HepG2 (cell line): ENCODE results near the gene TSPYL4. TPM values are rescaled to one million over a fixed set of nuclear protein-coding genes. Genes with fewer than 3 reads are reported as not detected.

Experiments
- NFE2L2 ChIP-seq: fragments of 150-350 bp; IDR thresholded peaks from 2 replicates; pipeline ENCODE4 v1.6.1; 2014; ENCODE audit warnings: low read length
- POGZ ChIP-seq: sonication (generic); formaldehyde crosslinking; IDR thresholded peaks from 2 replicates; pipeline ENCODE4 v1.4.0; 2020; ENCODE audit warnings: mild to moderate bottlenecking, missing genetic modification reagents
- RELA ChIP-seq: sonication (generic); formaldehyde crosslinking; IDR thresholded peaks from 2 replicates; pipeline ENCODE4 v1.4.0; 2020; ENCODE audit warnings: missing genetic modification reagents
- TARDBP ChIP-seq: sonication (generic); formaldehyde crosslinking; IDR thresholded peaks from 2 replicates; pipeline ENCODE4 v1.8.0; 2022; ENCODE audit warnings: mild to moderate bottlenecking, missing genetic modification reagents
- TGIF2 ChIP-seq: IDR thresholded peaks from 2 replicates; pipeline ENCODE4 v1.6.1; 2016; ENCODE audit warnings: control low read depth, missing compliant biosample characterization
- ZFP82 ChIP-seq: sonication (generic); formaldehyde crosslinking; IDR thresholded peaks from 2 replicates; pipeline ENCODE4 v1.5.1; 2020; ENCODE audit warnings: mild to moderate bottlenecking, missing genetic modification reagents, borderline replicate concordance
- ZNF530 ChIP-seq: sonication (generic); formaldehyde crosslinking; IDR thresholded peaks from 2 replicates; pipeline ENCODE4 v1.5.0; 2020; ENCODE audit warnings: low read depth, mild to moderate bottlenecking, missing genetic modification reagents
- ZSCAN31 ChIP-seq: sonication (generic); formaldehyde crosslinking; IDR thresholded peaks from 2 replicates; pipeline ENCODE4 v1.5.0; 2020; ENCODE audit warnings: low read depth, mild to moderate bottlenecking, missing genetic modification reagents
- polyA plus RNA-seq, 8 experiments: library from polyadenylated mRNA; depleted of rRNA in 3 of 8; stranded (reverse) in 7 of 8; unstranded in 1 of 8; fragments of >200 nt; fragmentation: Illumina TruSeq in 4 of 8; extraction: Trizol in 4 of 8; gene quantifications; 2 replicates each; pipeline versions ENCODE4 v1.2.1 to v1.2.3, GENCODE V29; 2011 to 2016; ENCODE audit warnings: low read depth in 4 of 8, missing spikeins in 1 of 8, mixed read lengths in 1 of 8; ENCODE audit not compliant: insufficient read depth in 1 of 8
- total RNA-seq, 5 experiments: library from RNA; depleted of rRNA; stranded (reverse); fragments of >200 nt; fragmentation: Illumina TruSeq; extraction: Trizol; gene quantifications; 2 replicates each; pipeline ENCODE4 v1.2.3, GENCODE V29; 2016; ENCODE audit warnings: low read depth in 1 of 5
- TF ChIP-seq, protein P1 (sequence below): sonication (generic); formaldehyde crosslinking; IDR thresholded peaks from 2 replicates; pipeline ENCODE4 v1.4.0; 2020; ENCODE audit warnings: mild to moderate bottlenecking, missing genetic modification reagents
- TF ChIP-seq, protein P2 (sequence below): sonication (generic); formaldehyde crosslinking; IDR thresholded peaks from 2 replicates; pipeline ENCODE4 v1.4.0; 2020; ENCODE audit warnings: low read depth, mild to moderate bottlenecking, missing genetic modification reagents
- TF ChIP-seq, protein P3 (sequence below): sonication (generic); formaldehyde crosslinking; IDR thresholded peaks from 2 replicates; pipeline ENCODE4 v1.5.0; 2020; ENCODE audit warnings: mild to moderate bottlenecking, missing genetic modification reagents
- TF ChIP-seq, protein P4 (sequence below): sonication (generic); formaldehyde crosslinking; IDR thresholded peaks from 2 replicates; pipeline ENCODE4 v1.5.0; 2020; ENCODE audit warnings: missing genetic modification reagents
- TF ChIP-seq, protein P5 (sequence below): sonication (generic); formaldehyde crosslinking; IDR thresholded peaks from 2 replicates; pipeline ENCODE4 v1.5.0; 2020; ENCODE audit warnings: mild to moderate bottlenecking, missing genetic modification reagents, moderate library complexity
- TF ChIP-seq, protein P6 (sequence below): sonication (generic); formaldehyde crosslinking; IDR thresholded peaks from 2 replicates; pipeline ENCODE4 v1.5.1; 2020; ENCODE audit warnings: mild to moderate bottlenecking, moderate library complexity, missing genetic modification reagents
- TF ChIP-seq, protein P7 (sequence below): sonication (generic); formaldehyde crosslinking; IDR thresholded peaks from 2 replicates; pipeline ENCODE4 v1.8.1; 2023; ENCODE audit warnings: mild to moderate bottlenecking, missing genetic modification reagents
- TF ChIP-seq, protein P8 (sequence below): IDR thresholded peaks from 2 replicates; pipeline ENCODE4 v1.6.1; 2018; ENCODE audit warnings: missing genetic modification reagents
- TF ChIP-seq, protein P9 (sequence below): sonication (generic); formaldehyde crosslinking; IDR thresholded peaks from 2 replicates; pipeline ENCODE4 v1.4.0; 2020; ENCODE audit warnings: missing genetic modification reagents

TSPYL4 gene
- total and polyA plus RNA-seq, 2 of the 13 experiments (the other 11 are each of a cell fraction or from before 2014, with no cell fraction given): 18.0 to 19.7 TPM

DNA sequence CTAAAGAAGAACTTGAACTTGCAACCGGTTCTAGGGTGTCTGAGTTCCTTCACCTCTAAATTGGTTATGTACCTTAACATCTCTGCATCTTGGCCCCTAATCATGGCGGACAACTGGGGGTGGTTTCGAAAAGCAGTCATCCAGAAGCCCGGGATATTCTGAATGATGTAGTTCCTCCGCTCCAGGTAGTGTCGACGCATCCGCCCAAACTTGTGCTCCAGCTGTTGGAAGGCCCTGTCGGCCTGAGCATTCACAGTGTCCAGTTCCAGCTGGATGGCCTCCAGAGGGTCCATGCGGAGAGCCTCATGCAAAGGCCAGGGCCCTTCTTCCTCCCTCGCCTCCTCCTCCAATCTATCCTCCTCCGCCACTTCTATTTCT, 25.0 kb upstream of the TSPYL4 start (continued):
- TF ChIP-seq ZFP82 (CRISPR knock-in tag): no peak
- TF ChIP-seq ZSCAN31 (CRISPR knock-in tag): no peak
- TF ChIP-seq TARDBP (CRISPR knock-in tag): no peak
- TF ChIP-seq, protein P1, sequence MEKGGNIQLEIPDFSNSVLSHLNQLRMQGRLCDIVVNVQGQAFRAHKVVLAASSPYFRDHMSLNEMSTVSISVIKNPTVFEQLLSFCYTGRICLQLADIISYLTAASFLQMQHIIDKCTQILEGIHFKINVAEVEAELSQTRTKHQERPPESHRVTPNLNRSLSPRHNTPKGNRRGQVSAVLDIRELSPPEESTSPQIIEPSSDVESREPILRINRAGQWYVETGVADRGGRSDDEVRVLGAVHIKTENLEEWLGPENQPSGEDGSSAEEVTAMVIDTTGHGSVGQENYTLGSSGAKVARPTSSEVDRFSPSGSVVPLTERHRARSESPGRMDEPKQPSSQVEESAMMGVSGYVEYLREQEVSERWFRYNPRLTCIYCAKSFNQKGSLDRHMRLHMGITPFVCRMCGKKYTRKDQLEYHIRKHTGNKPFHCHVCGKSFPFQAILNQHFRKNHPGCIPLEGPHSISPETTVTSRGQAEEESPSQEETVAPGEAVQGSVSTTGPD (CRISPR knock-in tag): peak; percentile 22; the same call in 1 of the 2 replicates
- TF ChIP-seq ZNF530 (CRISPR knock-in tag): no peak
- TF ChIP-seq, protein P2, sequence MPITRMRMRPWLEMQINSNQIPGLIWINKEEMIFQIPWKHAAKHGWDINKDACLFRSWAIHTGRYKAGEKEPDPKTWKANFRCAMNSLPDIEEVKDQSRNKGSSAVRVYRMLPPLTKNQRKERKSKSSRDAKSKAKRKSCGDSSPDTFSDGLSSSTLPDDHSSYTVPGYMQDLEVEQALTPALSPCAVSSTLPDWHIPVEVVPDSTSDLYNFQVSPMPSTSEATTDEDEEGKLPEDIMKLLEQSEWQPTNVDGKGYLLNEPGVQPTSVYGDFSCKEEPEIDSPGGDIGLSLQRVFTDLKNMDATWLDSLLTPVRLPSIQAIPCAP (CRISPR knock-in tag): no peak
- no peak for TF ChIP-seq NFE2L2
- TF ChIP-seq, protein P3, sequence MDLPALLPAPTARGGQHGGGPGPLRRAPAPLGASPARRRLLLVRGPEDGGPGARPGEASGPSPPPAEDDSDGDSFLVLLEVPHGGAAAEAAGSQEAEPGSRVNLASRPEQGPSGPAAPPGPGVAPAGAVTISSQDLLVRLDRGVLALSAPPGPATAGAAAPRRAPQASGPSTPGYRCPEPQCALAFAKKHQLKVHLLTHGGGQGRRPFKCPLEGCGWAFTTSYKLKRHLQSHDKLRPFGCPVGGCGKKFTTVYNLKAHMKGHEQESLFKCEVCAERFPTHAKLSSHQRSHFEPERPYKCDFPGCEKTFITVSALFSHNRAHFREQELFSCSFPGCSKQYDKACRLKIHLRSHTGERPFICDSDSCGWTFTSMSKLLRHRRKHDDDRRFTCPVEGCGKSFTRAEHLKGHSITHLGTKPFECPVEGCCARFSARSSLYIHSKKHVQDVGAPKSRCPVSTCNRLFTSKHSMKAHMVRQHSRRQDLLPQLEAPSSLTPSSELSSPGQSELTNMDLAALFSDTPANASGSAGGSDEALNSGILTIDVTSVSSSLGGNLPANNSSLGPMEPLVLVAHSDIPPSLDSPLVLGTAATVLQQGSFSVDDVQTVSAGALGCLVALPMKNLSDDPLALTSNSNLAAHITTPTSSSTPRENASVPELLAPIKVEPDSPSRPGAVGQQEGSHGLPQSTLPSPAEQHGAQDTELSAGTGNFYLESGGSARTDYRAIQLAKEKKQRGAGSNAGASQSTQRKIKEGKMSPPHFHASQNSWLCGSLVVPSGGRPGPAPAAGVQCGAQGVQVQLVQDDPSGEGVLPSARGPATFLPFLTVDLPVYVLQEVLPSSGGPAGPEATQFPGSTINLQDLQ (CRISPR knock-in tag): no peak
- TF ChIP-seq, protein P4, sequence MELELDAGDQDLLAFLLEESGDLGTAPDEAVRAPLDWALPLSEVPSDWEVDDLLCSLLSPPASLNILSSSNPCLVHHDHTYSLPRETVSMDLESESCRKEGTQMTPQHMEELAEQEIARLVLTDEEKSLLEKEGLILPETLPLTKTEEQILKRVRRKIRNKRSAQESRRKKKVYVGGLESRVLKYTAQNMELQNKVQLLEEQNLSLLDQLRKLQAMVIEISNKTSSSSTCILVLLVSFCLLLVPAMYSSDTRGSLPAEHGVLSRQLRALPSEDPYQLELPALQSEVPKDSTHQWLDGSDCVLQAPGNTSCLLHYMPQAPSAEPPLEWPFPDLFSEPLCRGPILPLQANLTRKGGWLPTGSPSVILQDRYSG: no peak
- TF ChIP-seq, protein P5, sequence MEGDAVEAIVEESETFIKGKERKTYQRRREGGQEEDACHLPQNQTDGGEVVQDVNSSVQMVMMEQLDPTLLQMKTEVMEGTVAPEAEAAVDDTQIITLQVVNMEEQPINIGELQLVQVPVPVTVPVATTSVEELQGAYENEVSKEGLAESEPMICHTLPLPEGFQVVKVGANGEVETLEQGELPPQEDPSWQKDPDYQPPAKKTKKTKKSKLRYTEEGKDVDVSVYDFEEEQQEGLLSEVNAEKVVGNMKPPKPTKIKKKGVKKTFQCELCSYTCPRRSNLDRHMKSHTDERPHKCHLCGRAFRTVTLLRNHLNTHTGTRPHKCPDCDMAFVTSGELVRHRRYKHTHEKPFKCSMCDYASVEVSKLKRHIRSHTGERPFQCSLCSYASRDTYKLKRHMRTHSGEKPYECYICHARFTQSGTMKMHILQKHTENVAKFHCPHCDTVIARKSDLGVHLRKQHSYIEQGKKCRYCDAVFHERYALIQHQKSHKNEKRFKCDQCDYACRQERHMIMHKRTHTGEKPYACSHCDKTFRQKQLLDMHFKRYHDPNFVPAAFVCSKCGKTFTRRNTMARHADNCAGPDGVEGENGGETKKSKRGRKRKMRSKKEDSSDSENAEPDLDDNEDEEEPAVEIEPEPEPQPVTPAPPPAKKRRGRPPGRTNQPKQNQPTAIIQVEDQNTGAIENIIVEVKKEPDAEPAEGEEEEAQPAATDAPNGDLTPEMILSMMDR (CRISPR knock-in tag): no peak
- peak; percentile 66; the same call in 1 of the 2 replicates for TF ChIP-seq TGIF2 (CRISPR knock-in tag)
- TF ChIP-seq, protein P6, sequence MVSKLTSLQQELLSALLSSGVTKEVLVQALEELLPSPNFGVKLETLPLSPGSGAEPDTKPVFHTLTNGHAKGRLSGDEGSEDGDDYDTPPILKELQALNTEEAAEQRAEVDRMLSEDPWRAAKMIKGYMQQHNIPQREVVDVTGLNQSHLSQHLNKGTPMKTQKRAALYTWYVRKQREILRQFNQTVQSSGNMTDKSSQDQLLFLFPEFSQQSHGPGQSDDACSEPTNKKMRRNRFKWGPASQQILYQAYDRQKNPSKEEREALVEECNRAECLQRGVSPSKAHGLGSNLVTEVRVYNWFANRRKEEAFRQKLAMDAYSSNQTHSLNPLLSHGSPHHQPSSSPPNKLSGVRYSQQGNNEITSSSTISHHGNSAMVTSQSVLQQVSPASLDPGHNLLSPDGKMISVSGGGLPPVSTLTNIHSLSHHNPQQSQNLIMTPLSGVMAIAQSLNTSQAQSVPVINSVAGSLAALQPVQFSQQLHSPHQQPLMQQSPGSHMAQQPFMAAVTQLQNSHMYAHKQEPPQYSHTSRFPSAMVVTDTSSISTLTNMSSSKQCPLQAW (CRISPR knock-in tag): no peak
- no peak; the same call in 1 of the 2 replicates for TF ChIP-seq RELA (CRISPR knock-in tag)
- TF ChIP-seq, protein P7, sequence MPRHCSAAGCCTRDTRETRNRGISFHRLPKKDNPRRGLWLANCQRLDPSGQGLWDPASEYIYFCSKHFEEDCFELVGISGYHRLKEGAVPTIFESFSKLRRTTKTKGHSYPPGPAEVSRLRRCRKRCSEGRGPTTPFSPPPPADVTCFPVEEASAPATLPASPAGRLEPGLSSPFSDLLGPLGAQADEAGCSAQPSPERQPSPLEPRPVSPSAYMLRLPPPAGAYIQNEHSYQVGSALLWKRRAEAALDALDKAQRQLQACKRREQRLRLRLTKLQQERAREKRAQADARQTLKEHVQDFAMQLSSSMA: no peak
- TF ChIP-seq, protein P8, sequence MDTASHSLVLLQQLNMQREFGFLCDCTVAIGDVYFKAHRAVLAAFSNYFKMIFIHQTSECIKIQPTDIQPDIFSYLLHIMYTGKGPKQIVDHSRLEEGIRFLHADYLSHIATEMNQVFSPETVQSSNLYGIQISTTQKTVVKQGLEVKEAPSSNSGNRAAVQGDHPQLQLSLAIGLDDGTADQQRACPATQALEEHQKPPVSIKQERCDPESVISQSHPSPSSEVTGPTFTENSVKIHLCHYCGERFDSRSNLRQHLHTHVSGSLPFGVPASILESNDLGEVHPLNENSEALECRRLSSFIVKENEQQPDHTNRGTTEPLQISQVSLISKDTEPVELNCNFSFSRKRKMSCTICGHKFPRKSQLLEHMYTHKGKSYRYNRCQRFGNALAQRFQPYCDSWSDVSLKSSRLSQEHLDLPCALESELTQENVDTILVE (CRISPR knock-in tag): no peak
- TF ChIP-seq, protein P9, sequence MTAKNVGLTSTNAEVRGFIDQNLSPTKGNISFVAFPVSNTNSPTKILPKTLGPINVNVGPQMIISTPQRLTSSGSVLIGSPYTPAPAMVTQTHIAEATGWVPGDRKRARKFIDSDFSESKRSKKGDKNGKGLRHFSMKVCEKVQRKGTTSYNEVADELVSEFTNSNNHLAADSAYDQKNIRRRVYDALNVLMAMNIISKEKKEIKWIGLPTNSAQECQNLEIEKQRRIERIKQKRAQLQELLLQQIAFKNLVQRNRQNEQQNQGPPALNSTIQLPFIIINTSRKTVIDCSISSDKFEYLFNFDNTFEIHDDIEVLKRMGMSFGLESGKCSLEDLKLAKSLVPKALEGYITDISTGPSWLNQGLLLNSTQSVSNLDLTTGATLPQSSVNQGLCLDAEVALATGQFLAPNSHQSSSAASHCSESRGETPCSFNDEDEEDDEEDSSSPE (CRISPR knock-in tag): no peak
- no peak for TF ChIP-seq POGZ (CRISPR knock-in tag)
